Testis (tissue), 2 donors: ENCODE data around the gene MAN1C1.

Experiments
- POLR2A ChIP-seq: fragments of 450-650 bp; IDR thresholded peaks from one replicate; pipeline ENCODE4 v1.6.1; 2017; ENCODE audit warnings: antibody characterized with exemption, mild to moderate bottlenecking, moderate library complexity
- TF ChIP-seq, protein P1 (sequence below), 3 experiments: fragments of 450-650 bp in 2 of 3; fragments of 200-600 bp in 1 of 3; sonication (generic) in 1 of 3; IDR thresholded peaks; one replicate each; pipeline ENCODE4 v1.5.1; 2016 to 2019; ENCODE audit warnings: antibody characterized with exemption in 3 of 3, mild to moderate bottlenecking in 2 of 3, moderate library complexity in 1 of 3

GRCh38 chr1:25666460-25666859 is 49.9 kb downstream of the MAN1C1 start:
- TF ChIP-seq, protein P1, sequence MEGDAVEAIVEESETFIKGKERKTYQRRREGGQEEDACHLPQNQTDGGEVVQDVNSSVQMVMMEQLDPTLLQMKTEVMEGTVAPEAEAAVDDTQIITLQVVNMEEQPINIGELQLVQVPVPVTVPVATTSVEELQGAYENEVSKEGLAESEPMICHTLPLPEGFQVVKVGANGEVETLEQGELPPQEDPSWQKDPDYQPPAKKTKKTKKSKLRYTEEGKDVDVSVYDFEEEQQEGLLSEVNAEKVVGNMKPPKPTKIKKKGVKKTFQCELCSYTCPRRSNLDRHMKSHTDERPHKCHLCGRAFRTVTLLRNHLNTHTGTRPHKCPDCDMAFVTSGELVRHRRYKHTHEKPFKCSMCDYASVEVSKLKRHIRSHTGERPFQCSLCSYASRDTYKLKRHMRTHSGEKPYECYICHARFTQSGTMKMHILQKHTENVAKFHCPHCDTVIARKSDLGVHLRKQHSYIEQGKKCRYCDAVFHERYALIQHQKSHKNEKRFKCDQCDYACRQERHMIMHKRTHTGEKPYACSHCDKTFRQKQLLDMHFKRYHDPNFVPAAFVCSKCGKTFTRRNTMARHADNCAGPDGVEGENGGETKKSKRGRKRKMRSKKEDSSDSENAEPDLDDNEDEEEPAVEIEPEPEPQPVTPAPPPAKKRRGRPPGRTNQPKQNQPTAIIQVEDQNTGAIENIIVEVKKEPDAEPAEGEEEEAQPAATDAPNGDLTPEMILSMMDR (IDR thresholded peaks at IDR 0.05), result no peak
- no peak for TF ChIP-seq POLR2A
